GM06990 (cell line): ENCODE results near the gene CDKL5.

Source experiments
- DNase-seq: peaks from one replicate; pipeline ENCODE4 v3.0.0-alpha.2; 2011; ENCODE audit not compliant: insufficient read length; ENCODE audit errors: extremely low read depth
- H3K27me3 ChIP-seq: replicated peaks from 2 replicates; pipeline ENCODE4 v1.6.0; 2011; ENCODE audit warnings: low read length; ENCODE audit not compliant: control insufficient read depth, insufficient read depth
- H3K36me3 ChIP-seq: 2 replicates; pipeline ENCODE4 v1.5.1; 2011; ENCODE audit warnings: low read length; ENCODE audit not compliant: control insufficient read depth, insufficient read depth
- H3K4me3 ChIP-seq: replicated peaks from 2 replicates; pipeline ENCODE4 v1.5.1; 2011; ENCODE audit warnings: low read depth, mild to moderate bottlenecking, control low read depth, low read length
- CTCF ChIP-seq: IDR thresholded peaks from 2 replicates; pipeline ENCODE4 v1.5.1; 2011; ENCODE audit warnings: low read length, control low read depth, mild to moderate bottlenecking, inconsistent platforms; ENCODE audit not compliant: insufficient read depth, poor library complexity, severe bottlenecking

Gene CDKL5

DNA sequence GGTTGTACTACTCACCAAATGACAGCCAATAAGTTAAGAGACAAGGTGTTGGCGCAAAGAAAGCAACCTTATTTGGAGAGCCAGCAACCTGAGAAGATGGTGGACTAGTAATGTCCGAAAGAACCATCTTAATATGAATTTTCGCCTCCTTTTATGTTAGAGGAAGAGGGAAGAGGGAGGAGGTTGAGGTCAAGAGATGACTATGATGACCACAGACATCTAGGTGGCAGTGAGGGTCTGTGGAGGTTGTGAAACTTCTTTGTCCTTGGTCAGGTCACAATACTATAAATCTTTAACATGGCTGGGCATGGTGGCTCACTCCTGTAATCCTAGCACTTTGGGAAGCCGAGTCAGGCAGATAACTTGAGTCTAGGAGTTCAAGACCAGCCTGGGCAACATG lies 15.4 kb downstream of the CDKL5 start:
- TF ChIP-seq CTCF: no peak
- no peak overlapping the region for H3K4me3 ChIP-seq
- H3K27me3 ChIP-seq: no peaks in the 10 kb centered on the region
- H3K36me3 ChIP-seq: no peaks in the 10 kb centered on the region
- DNase-seq: no peak

DNA sequence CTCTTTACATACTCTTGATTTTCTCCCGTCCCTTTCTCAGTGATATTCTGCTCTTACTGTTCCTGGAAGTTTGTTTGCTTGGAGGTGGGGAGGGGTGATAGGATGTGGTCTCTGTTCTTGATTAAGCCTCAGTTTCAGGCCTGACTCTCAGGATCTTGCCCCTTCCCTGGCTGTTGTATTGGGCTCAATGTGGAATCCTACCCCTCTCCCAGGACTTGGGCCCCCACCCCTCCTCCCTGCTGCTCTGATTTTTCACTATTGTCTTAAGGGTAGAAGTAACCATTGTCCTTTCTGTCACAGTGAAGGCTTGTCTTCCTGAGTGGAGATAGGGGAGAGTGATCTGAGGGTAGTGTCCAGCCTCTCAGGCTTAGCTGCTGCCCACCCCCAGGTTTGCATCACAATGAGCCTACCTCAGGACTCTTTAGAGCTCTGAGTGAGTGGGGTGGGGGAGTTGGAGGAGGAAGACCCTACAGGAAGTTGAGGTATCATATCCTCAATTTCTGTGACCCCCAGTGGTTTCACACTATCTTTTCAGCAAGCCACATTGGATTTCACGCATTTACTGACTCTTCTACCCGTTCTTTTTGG lies 16.5 kb downstream of the CDKL5 start:
- no peaks in the 10 kb centered on the region for H3K27me3 ChIP-seq
- H3K36me3 ChIP-seq: no peaks in the 10 kb centered on the region
- no peak overlapping the region for H3K4me3 ChIP-seq
- no peak for TF ChIP-seq CTCF
- no peak for DNase-seq

- H3K36me3 ChIP-seq: no peaks in the 10 kb centered on the region
- DNase-seq: no peak
- TF ChIP-seq CTCF: no peak
- H3K27me3 ChIP-seq: no peaks in the 10 kb centered on the region
- no peak overlapping the region for H3K4me3 ChIP-seq
Measured at GRCh38 chrX:18448416-18448815, 23.0 kb downstream of the CDKL5 start.

DNA sequence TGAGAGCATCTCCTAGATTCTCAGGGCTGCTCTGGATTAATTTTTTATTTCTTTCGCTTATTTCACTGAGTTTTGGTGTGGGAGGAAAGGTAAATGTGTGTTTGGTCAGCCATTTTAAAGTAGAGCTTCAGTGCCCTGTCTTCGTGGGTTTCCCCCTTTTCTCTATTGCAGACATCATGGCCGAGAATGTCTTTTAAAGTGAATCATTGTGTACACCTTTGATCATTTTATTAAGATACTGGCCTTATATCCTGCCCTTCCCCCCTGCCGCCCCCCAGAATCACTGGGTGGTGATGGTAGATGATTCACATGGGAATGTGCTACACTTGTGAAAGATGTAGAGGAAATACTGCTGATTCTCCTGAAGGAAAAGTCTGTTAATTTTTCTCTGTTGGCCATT lies 23.8 kb downstream of the CDKL5 start:
- H3K4me3 ChIP-seq: no peak overlapping the region
- DNase-seq: no peak
- no peak for TF ChIP-seq CTCF
- no peaks in the 10 kb centered on the region for H3K27me3 ChIP-seq
- H3K36me3 ChIP-seq: no peaks in the 10 kb centered on the region

- no peaks in the 10 kb centered on the region for H3K27me3 ChIP-seq
- no peaks in the 10 kb centered on the region for H3K36me3 ChIP-seq
- TF ChIP-seq CTCF: no peak
- no peak for DNase-seq
- H3K4me3 ChIP-seq: no peak overlapping the region
Measured at GRCh38 chrX:18455384-18455783, 30.0 kb downstream of the CDKL5 start.

DNA sequence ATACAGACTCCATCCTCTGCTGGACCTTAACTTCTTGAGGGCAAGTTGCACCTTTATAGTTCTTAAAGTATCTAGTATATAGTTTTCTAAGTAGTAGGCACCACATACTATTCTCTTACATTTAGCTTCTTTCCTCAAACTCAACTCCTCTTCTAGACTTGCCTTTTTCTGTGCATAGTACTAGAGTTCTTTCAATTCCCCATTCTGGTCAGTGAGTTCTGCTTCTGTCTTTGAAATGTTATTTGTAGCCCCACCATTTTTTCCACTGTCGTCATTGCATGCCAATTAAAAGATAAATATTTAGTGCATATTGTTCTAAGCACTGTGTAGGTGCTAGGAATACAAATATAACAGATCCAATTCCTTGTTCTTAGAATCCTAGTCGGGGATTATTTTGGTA lies 31.6 kb downstream of the CDKL5 start:
- Histone ChIP-seq H3K4me3 (no peak overlapping the region), H3K27me3 (no peaks in the 10 kb centered on the region), H3K36me3 (no peaks in the 10 kb centered on the region)
- no peak for TF ChIP-seq CTCF
- DNase-seq: no peak
